ENCODE results near the gene CCDC188.

Gene CCDC188

DNA sequence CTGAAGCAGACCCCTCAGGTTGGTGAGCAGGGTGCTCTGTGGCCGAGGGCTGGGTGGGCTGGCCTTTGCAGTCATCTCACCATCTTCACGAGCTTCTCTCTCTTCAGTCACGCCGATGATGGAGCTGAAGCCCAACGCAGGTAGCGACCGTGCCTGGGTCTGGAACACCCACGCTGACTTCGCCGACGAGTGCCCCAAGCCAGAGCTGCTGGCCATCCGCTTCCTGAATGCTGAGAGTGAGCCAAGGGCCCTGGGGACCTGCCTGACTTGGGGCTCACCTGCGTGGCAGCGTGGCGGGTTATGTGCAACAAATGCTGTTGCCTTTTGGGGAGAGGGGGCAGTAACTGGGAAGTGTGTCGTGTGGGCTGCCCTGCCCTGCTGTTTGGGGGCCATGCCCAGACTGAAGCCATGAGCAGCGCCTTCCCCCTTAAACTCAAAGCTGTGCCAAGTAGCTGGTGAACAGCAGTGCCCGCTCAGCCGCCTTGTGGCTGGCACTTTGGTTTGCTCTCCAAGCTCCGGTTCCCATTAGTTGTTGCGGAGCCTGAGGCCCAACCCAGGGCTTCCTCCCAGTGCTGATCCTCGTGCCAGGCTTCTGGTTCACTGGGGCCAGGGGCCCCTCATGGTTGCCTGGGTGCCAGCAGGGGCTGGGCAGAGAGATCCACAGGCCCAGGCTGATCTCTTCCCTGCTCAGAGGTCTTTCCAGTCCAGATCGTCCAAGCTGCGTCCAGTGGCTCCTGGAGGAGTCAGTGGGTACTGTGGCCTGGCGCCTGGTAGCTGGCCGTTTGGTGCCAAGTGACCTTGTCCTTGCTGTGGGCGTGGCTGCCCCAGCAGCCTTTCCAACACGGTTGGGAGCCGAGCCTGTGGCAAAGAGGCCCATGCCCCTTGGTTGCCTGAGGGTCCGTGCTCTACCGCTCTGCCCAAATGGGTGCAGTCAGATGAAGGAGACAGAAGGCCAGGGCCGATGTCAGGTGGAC is 25.4 kb downstream of the CCDC188 start:
- TF ChIP-seq, protein P1, sequence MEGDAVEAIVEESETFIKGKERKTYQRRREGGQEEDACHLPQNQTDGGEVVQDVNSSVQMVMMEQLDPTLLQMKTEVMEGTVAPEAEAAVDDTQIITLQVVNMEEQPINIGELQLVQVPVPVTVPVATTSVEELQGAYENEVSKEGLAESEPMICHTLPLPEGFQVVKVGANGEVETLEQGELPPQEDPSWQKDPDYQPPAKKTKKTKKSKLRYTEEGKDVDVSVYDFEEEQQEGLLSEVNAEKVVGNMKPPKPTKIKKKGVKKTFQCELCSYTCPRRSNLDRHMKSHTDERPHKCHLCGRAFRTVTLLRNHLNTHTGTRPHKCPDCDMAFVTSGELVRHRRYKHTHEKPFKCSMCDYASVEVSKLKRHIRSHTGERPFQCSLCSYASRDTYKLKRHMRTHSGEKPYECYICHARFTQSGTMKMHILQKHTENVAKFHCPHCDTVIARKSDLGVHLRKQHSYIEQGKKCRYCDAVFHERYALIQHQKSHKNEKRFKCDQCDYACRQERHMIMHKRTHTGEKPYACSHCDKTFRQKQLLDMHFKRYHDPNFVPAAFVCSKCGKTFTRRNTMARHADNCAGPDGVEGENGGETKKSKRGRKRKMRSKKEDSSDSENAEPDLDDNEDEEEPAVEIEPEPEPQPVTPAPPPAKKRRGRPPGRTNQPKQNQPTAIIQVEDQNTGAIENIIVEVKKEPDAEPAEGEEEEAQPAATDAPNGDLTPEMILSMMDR (IDR thresholded peaks at IDR 0.05; ENCODE audit: insufficient read depth, low read length, missing control alignments), result no peak
- H3K4me3 ChIP-seq (ENCODE audit: low read depth, low read length), result no peak overlapping the region
- DNase-seq (ENCODE audit: low read depth, low spot score), result no peak
- CTCF ChIA-PET, result no interaction called here
- POLR2A ChIA-PET, result no interaction called here

DNA sequence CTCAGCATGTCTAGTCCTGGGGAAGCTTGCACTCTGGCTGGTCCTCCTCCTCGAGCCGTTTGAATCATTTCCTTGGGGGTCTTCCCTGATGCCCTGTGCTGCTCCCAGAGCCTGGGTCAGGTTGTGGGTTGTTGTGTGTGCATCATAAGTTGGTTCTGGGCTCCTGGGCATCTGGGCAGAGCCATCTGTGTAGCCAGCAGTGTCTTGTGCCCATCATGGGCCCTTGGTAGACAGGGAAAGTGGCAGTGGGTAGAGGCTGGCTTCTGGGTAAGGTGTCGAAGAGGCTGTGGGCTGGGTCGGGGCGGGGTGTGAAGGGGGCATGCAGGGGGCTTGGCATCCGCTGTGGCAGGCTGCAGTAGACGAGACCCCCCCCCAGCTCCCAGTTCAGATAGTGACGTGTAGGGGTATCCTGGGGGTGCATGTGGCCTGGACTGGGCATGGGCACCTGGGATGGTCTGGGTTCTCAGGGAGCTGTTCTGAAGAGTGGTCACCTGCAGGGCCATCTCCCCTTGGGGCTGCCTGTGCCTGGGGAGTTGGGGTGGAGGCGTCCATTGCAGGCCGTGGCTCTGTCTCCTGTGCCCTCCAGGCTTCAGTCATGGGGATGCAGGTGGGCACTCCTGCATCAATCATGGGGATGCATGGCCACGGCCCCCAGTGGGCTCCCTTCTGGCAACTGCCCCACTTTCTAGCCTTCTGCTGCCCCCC is 26.6 kb downstream of the CCDC188 start:
- H3K4me3 ChIP-seq (ENCODE audit: low read depth, low read length), result no peak overlapping the region
- CTCF ChIA-PET, result interaction anchor here (1.2 kb wide), 1 partner anchor 109 kb away, joined by 3 read pairs; no protein-coding TSS in a partner anchor
- DNase-seq (ENCODE audit: low read depth, low spot score), result no peak
- POLR2A ChIA-PET, result no interaction called here
- TF ChIP-seq, protein P1 (IDR thresholded peaks at IDR 0.05; ENCODE audit: insufficient read depth, low read length, missing control alignments), result no peak

DNA sequence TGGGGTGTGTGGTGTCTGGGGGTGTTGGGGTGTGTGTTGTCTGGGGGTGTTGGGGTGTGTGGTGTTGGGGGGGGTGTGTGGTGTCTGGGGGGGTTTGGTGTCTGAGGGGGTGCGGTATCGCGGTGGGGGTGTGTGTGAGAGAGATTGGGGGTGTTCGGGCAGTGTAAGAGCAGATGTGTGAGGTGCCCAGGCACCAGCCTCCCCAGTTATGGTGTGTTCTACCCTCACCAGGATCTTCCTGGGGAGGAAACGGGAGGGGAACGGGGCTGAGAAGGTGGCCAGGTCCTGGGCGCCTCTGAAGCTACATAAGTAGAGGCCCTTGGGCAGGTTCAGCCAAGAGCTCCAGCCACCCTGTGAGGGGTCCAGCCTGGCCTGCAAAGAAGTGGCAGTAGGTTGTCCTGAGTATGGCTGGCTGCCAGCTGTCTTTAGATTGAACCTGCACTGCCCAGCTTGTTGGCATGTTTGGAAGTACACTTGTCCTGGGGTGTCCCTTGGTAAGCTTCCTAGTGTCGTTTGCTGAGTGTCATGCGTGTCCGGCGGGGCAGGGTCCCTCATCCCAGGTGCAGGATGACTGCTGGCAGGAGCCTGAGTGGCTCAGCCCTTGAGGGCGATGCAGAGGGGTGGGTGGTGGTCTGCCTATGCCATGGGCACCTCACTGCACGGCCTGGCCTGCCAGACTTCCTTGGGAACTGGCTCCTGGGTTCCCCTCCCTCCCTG is 27.3 kb downstream of the CCDC188 start:
- no peak for DNase-seq (ENCODE audit: low read depth, low spot score)
- H3K4me3 ChIP-seq (ENCODE audit: low read depth, low read length), result no peak overlapping the region
- ChIA-PET POLR2A (no interaction called here), CTCF (interaction anchor here (1.2 kb wide), 1 partner anchor 109 kb away, joined by 3 read pairs; no protein-coding TSS in a partner anchor)
- TF ChIP-seq, protein P1 (IDR thresholded peaks at IDR 0.05; ENCODE audit: insufficient read depth, low read length, missing control alignments), result no peak

DNA sequence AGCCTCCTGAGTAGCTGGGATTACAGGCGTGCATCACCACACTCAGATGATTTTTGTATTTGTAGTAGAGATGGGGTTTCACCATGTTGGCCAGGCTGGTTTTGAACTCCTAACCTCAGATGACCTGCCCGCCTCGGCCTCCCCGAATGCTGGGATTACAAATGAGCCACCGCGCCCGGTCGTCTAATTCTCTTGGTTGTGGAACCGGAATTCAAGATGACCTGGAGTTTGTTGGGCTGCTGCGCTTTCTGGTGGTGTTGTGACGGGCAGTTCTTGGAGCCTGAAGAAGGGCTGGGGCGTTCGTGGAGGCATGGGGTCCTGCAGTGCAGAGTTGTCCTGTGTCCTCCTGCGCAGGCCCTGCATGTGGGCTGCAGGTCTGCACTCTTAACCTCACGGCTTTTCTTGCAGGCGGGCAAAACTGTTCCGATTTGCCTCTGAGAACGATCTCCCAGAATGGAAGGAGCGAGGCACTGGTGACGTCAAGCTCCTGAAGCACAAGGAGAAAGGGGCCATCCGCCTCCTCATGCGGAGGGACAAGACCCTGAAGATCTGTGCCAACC is 28.9 kb downstream of the CCDC188 start:
- POLR2A ChIA-PET, result no interaction called here
- H3K4me3 ChIP-seq (ENCODE audit: low read depth, low read length), result no peak overlapping the region
- TF ChIP-seq, protein P1 (IDR thresholded peaks at IDR 0.05; ENCODE audit: insufficient read depth, low read length, missing control alignments), result no peak
- CTCF ChIA-PET, result no interaction called here
- DNase-seq (ENCODE audit: low read depth, low spot score), result no peak

DNA sequence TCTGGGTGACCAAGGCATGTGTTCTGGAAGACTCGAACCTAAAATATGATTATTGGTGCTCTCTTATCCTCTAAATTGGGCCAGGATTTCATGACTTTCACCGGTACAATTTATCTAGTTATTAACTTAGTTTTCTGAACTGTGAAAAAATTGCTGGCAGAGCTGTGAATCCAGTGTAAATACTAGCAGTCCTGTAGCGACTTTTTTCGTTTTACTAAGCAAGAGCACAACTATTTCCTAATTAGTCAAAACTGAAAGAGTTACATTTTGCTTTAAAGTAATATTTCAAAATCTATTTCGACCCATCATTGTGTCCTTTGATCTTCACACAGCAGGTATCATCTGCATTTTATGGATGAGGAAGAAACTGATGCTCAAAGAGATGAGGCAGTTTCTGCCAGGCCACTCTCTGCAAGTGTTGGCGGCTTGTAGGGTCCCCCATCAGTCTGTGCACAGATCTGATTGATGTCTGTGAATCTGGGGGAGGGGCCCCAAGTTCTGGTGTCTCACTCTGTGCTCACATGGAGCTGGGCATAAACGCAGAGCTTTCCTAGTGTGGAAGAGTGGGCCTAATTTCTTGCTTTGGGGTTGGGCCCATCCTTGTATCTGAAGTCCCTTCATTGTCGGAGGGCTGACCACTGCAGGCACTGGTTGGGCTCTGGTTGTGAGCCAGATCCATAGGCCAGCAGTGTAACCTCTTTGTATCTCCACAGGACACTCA is 32.4 kb downstream of the CCDC188 start:
- H3K4me3 ChIP-seq (ENCODE audit: low read depth, low read length), result peak overlapping the region; percentile 78
- CTCF ChIA-PET, result interaction anchor here (3.6 kb wide), 1 partner anchor 11 kb away, joined by 27 read pairs; no protein-coding TSS in a partner anchor
- POLR2A ChIA-PET, result interaction anchor here (2.6 kb wide), 1 partner anchor 12 kb away, joined by 12 read pairs; the partner anchor contains the start of gene ZDHHC8
- TF ChIP-seq, protein P1 (IDR thresholded peaks at IDR 0.05; ENCODE audit: insufficient read depth, low read length, missing control alignments), result no peak
- no peak for DNase-seq (ENCODE audit: low read depth, low spot score)

All from AG04449 (cell line).